Measurements from ENCODE around the gene POGLUT2.

DNA sequence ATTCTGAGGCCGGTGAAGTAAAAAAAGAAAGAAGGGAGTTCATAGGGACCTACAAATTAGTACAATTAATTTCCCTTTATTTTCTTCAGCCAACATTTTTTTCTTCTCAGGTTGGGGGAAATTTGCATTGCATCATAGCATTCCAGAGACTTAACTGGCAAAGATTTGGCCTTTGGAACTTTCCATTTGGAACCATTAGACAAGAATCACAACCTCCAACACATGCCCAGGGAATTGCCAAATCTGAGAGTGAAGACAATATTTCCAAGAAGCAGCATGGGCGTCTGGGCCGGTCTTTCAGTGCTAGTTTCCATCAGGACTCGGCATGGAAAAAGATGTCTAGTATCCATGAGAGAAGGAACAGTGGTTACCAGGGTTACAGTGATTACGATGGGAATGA is 40.7 kb upstream of the POGLUT2 start:
- TF ChIP-seq, protein P1, sequence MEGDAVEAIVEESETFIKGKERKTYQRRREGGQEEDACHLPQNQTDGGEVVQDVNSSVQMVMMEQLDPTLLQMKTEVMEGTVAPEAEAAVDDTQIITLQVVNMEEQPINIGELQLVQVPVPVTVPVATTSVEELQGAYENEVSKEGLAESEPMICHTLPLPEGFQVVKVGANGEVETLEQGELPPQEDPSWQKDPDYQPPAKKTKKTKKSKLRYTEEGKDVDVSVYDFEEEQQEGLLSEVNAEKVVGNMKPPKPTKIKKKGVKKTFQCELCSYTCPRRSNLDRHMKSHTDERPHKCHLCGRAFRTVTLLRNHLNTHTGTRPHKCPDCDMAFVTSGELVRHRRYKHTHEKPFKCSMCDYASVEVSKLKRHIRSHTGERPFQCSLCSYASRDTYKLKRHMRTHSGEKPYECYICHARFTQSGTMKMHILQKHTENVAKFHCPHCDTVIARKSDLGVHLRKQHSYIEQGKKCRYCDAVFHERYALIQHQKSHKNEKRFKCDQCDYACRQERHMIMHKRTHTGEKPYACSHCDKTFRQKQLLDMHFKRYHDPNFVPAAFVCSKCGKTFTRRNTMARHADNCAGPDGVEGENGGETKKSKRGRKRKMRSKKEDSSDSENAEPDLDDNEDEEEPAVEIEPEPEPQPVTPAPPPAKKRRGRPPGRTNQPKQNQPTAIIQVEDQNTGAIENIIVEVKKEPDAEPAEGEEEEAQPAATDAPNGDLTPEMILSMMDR (conservative IDR thresholded peaks at IDR 0.05): no peak
- no peak for TF ChIP-seq EZH2 (IDR thresholded peaks at IDR 0.05; ENCODE audit: low read depth)

All from PC-9 (cell line).